Stimulated activated CD4-positive, alpha-beta T cell treated with anti-CD3 and anti-CD28 coated beads, Interleukin-12 subunit alpha, Interleukin-12 subunit beta, amount 100 ng/mL, for 24 hours (primary cell): ENCODE data around the gene CCR2.
"Not testable (repeated sequence)": the region's sequence is repeated elsewhere in the genome, so short reads cannot be mapped to it uniquely, and the experiment has no call there.

ENCODE experiments used
- DNase-seq, 2 experiments: peaks; one replicate each; pipeline ENCODE4 v3.0.0-alpha.2; 2020; ENCODE audit warnings: low read depth in 2 of 2

The CCR2 gene

DNA sequence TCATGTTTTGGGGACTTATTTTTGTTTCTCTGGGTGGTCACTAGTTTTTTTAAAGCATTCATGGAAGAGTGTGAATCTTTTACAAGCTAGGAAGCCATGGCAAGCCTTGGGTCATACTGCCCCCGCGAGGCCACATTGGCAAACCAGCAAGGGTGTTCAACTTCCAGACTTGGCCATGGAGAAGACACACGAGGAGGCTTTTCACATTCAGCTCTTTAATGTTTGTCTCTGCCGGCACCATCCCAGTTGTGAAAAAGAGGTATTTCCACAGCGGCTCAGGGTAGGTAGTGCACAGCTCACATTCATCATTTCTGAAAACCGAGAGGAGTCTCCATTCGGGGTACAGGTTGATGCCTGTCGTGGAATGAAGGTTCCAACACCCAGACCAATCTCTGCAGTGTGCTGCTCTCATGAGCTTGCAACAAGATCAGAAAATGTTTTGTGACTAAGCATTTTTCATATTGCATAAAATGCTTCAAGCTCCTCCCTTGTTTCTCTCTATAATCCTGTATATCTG, 24.6 kb downstream of the CCR2 start:
- peak; percentile 40 to 67 for DNase-seq

DNA sequence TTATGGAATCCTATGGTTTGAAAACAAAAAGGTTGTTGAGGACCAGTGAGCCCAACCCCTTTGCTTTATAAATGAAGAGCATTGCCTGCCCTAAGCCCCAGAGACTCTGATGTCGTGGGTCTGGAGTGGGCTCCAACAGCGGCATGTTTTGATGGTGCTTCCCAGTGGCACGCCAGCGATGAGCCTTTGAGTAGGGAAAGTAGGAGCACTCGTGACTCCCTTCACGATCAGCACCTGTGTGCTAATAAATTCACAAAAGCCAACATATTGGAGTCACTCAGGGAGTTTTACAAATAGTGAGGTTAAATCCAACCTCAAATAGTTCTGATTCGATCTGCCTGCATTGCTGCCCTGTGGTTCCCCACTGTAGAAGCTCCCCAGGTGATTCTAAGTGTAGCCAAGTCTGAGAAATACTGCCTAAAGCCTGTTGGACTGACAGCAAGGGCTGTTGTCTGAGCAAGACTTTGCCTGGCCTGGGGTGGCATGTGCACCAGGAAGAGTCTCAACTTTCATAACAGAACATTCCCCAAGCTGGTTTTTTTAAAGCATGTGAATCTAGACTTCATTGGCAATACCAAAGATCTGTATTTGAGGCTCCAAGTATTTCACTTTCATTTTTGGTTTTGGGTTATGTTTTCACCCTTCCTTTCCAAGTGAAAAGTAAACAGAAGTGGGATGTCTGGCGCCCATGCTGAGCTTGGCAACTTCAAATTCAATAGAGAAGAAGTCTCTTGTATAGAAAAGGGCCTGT, 26.7 kb downstream of the CCR2 start:
- DNase-seq, result no peak

DNA sequence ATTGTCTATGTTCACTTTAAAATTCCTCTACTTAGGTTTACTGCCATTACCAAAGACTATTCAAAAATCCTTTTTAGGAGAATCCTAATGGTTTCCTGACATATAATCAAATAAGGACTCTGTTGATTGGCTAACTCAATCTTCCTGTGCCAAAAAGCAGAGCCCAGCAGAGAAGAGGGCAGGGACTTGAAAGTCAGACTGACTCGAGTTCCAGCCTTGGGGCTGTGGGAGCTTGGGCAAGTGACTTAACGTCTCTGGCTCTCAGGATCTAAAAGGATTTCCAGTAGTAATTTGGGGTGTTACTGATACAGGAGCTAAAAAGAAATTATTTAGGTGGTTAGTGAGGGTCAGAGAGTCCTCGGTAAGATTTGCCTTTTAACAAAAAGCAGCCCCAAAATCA, 27.7 kb downstream of the CCR2 start:
- DNase-seq, result no peak

DNA sequence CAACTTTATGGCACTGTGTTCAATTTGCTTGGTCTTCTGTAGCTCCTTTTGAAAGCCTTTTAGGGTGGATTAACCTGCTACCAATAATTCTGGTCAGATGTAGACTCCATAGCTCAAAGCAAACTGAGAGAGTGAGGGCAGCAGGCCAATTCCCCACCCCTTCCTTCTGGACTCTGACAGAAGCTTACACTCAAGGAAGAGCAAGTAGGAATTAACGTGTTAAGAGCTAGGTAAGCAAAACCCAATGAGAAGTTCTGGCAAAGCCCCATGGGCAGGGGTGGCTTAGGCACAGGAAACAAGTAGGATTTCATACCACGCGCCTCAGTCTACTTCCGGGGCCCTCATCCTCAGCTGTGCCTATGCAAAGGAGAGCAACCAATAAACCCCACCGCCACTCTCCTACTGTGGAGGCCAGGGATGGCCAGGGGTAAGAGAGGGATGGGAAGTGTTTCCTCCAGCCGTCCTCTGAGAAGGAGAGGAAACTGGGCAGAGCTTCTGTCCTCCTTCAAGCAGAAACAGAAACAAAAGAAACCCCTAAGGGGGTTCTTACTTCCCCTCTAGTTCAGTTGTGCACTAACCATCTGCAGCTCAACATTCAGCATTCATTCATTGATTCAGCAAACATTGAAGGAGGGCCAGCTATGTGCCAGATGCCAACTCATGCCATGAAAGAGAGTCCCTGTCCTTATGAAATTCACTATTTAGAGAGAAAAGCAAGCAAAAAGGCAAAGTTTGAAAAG, 29.5 kb downstream of the CCR2 start:
- DNase-seq, result no peak

DNA sequence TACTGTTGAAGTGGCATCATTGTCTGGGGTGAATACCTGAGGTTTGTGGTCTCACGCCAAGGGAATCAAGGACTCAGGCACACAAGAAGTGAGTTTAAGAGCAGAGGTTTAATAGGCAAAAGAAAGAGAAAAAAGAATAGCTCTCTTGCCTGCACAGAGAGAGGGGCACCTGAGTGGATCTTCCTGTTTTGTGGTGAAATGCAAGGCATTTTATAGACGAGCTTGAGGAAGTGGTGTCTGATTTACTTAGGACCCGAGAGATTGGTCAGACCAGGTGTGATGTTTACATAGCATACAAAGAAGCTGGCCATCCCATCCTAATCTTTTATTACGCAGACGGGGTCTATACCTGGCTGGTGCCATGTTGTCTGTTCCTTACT, 30.0 kb downstream of the CCR2 start:
- no peak for DNase-seq

DNA sequence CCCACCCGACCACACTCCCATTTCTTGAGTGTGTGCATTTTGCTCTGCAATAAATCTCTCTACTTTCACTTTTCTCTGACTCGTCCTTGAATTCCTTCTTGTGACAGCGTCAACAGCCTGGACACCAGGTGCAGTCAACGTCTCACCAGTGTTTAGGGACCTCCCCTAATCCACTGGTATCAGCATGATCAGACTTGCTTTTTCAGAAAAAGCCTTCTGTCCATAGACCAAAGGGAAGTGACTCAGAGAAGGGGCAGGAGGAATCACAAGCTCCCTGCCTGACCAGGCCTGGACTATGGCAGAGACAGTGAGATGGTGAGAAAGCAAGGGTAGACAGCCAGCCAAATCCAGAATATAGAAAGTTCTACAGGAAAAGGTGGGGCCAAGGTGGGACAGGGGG, 32.3 kb downstream of the CCR2 start:
- DNase-seq, result no peak

DNA sequence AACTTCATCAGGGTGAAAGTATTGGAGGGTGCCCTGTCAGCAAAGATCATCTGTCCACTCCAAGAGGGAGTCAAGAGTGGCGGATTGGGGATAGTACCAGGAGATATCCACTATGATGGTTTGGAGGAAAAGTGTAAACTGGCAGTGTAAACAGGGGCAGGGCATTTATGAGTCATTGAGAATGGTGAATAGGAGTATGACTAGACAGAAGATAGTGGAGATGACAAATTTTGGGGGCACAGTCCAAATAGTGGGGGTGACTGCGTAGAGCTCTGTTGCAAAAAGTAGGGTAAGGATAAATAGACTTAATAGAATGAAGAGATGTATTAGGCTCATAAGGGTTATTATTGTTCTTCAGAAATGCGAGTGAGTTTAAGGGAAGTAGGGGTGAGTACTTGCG, 34.9 kb downstream of the CCR2 start:
- DNase-seq, result not testable (repeated sequence)

DNA sequence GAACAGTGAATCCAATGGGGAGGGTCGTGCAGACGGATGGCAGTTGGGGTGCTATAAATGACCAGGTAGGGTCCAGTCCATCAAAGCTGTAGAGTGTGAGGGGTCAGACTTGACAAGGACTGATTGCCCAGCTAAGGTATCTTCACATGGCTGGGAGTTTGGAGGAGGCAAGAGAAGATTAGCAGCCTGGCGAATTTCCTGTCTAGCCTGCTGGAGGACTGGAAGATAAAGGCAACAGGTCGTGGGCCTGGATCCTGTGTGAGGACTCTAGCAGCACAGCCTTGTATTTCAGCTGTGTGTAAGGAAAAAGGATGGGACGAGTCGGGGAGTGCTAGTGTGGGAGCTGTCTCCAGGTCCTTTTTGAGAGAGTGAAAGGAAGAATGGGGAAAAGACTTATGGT, 35.4 kb downstream of the CCR2 start:
- no peak for DNase-seq

DNA sequence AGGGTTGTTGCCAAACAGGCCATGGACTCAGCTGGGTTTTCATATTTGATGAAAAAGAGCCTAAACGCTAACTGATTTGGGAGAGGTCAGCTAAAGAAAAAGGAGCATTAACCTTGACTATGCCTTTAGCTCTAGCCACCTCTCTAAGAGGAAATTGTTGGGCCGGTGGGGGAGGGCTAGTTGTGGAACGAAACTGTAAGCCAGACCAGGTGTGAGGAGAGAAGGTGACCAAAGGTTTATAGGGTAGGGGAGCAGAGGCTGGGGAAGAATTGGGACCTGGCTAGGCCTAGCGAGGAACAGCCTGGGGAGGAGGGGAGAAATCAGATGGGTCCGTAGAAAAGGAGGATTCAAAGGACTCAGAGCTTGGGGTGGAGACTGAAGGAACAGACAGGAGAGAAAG, 37.6 kb downstream of the CCR2 start:
- DNase-seq, result not testable (repeated sequence)

DNA sequence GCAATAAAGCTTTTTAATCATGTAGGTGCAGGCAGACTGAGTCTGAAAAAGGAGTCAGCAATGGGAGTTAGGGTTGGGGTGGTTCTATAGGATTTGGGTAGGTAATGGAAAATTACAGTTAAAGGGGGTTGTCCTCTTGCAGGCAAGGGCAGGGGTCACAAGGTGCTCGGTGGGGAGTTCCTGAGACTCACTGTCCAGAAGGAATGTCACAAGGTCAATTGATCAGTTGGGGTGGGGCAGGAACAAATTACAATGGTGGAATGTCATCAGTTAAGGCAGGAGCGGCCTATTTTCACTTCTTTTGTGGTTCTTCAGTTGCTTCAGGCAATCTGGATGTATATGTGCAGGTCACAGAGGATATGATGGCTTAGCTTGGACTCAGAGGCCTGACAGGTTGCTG, 39.1 kb downstream of the CCR2 start:
- DNase-seq, result no peak

DNA sequence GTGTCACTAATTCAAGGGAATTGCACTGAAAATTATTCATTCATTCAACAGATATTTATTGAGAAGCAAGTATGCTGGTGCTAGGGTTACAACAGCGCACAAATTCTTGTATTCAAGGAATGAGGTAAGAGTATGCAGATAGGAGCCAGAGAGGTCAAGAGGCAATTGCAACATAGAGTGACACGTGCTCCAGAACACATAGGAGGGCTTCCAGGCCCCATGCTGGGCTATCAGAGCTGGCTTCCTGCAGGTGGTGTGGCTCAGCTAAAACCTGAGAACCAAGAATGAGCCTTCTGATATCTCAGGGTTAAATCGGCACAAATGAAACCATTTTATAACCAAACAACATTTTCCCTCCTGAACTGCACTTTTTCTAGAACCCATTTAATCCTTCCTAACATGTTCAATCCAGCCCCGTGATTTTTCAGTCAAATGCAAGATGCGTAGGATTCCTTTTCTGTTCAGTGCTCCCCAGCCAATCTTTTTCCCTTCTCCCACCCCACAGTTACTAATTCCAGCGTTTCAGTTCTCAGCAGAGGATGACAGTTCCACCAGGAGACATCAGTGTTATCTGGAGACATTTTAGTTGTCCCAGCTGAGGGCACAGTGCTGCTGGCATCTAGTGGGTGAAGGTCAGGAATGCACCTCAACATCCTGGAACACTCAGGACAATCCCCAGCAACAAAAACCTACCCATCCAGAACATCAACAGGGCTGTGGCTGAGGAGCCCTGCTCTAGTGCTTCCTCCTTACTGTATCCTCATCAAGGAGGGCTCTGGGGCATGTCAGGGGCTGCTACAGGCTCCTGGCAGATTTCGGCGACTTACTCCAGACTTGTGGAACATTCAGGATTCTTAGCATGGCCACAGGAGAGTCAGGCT, 39.9 kb downstream of the CCR2 start:
- DNase-seq, result no peak

DNA sequence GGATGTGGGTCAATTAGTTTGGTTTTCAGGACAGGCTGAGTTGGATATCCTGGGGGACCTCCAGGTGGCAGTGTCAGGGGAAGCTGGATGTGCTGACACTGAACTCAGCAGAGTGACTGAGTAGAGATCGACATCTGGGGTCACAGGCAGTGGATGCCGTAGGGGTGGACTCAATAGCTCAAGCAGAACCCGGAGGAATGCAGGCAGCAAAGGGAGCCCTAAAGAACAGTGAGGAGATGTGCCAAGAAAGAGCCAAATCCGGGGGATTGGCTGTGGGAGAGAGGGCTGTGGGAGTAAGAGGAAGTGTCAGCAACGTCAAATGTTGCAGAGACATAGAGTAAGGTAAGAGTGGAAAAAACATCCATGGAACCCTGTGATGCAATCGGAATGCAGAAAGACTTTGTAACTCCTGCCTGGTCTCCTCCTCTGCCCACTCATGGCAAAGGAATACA, 41.3 kb downstream of the CCR2 start:
- no peak for DNase-seq

DNA sequence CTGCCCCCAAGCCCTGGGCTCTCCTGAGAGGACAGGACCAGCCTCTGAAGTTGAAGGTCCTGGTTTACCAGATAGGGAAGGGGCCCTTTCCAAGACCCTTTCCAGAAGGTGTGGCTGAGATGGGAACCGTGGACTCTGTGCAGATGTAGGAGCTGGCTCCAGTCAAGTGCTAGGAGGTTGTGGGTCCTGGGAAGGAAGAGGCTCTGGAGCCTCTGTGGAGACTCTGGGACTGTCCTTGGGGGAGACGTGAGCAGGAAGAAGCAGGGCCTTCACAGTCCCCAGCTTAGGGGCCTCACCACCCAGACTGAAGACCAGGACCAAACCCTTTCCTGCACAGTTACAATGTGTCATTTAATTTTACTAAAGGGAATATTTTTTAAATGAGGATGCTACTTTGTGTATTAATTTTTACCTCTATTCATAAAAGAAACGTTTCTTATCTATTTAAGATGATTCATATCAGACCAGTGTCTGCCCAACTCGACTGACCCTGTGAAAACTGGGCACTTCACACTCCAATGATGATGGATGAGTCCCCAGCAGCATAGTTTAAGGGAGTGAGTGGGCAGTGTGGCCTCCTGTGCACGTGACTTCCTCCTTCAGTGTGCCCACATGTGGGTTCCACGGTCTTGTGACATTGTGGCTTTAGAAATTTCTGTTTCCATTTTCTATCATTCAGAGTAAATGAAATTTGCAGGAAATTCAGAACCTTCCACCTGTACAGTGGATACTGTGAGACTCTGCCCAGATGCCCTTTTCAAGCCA, 42.0 kb downstream of the CCR2 start:
- DNase-seq, result no peak

DNA sequence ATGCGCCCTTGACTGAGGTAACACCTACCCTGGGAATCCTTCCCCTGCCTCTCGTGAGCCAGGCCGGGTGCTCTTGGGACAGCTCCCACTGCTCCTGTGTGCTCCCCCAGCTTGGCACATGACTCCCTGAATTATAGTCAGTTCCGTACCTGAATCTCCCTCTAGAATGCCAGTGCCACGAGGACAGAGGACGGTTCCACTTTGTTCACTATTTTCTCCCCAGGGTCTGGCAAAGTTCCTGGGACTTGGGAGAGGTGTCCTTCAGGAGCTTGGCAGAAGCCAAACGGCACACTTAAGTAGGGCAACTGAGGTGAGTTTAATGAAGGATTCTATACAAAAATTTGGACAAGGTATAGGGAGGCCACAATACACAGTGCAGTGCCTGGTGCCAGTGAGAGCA, 43.2 kb downstream of the CCR2 start:
- no peak for DNase-seq

DNA sequence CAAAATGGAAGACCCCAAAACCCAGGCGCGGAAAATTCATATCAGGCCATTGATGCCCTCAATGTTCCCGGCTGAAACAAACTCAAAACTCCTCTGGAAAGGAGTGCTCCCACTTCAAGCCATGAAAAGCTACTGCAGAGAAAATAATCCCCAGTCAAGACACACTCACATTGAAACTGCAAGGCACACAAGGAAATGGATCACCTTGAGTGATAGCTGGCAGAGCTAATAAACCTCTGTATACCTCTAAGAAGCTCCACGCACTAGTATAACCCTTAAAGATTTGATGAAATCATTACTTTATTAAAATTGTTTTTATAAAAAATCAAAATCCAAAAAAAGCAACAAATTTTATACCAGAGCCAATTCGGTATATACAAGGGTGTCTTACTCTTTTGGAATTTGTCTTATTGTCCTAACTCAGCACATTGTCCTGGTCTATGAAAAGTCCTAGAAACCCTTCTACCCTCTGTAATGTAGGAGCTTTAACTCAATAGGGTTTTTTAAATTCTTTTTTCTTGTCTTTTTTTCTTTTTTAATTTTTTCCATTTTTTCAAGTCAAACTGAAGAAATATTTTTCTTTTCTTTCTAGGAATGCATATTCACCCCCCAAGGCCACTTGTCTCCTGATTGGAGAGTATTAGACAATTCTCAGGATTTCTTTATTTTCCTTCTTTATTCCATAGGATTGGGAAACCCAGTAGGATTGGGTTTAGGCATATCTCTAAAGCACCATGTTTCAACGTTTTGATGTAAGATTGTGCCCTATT, 44.5 kb downstream of the CCR2 start:
- DNase-seq, result no peak

DNA sequence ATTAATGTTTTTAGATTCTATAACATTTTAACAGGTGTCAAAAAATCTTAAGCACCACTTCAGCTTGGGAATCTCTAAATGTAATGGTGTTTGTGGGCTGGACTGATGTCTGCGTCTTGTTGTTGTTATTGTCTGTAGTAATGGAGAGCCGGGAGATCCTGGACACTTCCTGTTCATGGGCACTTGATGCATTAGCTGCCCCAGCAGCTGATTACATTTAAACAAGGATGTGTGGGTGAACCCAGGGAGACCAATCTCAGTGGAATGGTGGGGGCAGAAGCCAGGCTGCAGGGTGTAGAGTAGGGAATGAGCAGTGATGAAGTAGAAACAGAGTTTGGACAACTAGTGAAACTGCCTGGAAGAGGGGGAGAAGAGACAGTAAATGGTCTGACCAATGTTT, 45.2 kb downstream of the CCR2 start:
- no peak for DNase-seq

DNA sequence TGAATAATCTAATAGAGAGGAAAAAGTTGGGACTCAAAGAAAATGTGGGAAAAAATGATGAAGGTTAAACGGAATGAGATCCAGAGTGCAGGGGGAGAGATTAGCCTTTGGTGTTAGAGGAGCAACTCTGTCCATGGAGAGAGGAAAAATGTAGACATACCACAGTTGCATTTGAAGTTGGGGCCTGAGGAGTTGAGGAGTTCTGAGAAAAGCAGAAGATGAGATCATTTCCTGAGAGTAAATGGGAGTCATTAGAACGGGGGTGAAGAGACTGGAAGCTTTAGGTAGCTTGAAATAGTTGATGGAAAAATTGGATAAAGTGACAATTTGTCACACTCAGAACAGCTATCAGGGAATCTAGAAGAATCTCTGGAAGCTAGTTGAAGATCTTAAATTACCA, 45.6 kb downstream of the CCR2 start:
- DNase-seq, result no peak

DNA sequence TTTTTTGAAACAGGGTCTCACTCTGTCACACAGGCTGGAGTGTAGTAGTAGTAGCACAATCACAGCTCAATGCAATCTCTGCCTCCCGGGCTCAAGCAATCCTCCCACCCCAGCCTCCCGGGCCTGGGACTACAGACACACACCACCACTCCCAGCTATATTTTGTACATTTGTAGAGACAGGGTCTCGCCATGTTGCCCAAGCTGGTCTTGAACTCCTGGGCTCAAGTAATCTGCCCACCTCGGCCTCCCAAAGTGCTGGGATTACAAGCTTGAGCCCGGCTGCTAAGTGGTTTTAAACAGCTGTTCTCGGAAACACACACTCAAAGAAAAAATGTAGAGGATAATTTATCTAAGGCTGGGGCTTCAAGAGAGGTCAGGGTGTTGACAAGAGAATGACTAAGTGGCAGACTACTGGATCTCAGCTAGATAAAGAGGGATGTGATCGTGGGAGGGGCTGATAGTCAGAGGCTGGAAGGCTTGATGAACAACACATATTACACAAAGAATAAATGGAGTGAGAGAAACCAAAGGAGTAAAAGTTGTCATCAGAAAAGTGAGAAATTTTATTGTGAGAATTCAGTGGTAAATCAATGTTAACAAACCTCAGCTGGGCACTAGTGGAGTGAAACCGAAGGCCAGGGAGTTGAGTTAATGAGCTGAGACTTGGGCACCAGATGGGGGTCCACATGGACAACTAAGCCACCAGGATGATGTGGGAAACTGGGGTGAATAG, 46.3 kb downstream of the CCR2 start:
- DNase-seq, result no peak

DNA sequence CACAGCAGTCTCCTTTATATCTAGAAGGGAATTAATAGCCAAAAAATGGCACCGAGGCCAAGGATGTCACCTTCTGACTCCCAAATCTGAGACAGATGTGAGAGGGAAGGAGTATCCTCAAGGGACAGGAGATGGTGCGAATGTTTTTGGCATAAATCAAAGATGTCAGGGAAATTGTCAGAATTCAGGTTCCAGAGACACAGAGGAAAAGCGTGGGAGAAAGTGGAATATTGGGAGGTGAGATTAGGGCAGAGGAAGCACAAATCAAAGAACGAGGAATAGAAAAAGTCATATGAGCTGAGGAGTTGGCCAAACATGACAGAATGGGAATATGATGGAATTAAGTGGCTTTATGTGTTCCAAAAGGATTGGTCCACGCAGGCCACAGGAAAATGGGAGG, 46.9 kb downstream of the CCR2 start:
- DNase-seq, result no peak

DNA sequence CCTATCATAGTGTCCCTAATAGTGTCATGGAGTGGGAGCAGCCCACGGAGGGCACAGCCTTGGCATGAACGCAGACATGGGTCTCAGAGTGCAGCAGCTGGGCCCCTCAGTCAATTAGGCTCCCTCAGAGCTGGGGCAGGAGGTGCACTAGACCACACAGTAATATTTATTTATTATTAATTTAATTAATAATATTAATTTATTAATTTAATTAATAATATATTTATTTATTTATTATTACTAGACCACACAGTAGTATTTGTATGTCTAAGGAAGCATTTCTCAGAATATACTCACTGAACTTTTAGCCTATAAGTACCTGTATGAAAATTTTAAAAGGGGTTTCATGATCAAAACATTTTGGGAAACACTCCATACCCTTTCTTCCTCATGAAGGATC, 47.7 kb downstream of the CCR2 start:
- DNase-seq, result no peak
